ENCODE measurements around the gene CTNND1.

CTNND1 gene

DNA sequence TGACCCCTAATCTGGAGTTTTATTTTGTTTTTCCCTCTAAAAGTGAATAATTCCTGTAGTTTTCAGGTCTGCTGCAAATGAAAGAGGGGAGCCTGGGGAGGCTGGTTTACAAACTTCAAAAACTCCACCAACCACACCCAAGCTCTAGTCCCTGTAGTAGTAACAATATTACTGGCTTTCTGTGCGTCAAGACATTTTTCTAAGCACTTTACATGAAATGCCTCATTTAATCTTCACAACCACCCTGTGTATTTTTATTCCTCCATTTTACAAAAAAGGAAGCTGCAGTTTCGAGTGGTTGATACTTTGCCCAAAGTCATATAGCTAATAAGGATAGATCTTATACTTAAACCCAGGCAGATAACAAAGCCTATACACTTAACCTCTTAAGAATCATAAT, 23.5 kb downstream of the CTNND1 start:
- no peak overlapping the region for H3K27ac ChIP-seq (ENCODE audit: extremely low read depth, low read depth, low read length)
- H3K36me3 ChIP-seq (ENCODE audit: control insufficient read depth in 2 of 2, insufficient read depth in 1 of 2, low read length in 2 of 2), result no peaks in the 10 kb centered on the region
- no peaks in the 10 kb centered on the region for H3K9me3 ChIP-seq (ENCODE audit: control insufficient read depth, insufficient read depth, low read depth, low read length)
- ChIA-PET POLR2A (no interaction called here), CTCF (interaction anchor here (0.6 to 1.7 kb wide), 2 partner anchors 16 to 18 kb away, joined by 3 to 6 read pairs; no protein-coding TSS in a partner anchor)
- TF ChIP-seq, protein P1, sequence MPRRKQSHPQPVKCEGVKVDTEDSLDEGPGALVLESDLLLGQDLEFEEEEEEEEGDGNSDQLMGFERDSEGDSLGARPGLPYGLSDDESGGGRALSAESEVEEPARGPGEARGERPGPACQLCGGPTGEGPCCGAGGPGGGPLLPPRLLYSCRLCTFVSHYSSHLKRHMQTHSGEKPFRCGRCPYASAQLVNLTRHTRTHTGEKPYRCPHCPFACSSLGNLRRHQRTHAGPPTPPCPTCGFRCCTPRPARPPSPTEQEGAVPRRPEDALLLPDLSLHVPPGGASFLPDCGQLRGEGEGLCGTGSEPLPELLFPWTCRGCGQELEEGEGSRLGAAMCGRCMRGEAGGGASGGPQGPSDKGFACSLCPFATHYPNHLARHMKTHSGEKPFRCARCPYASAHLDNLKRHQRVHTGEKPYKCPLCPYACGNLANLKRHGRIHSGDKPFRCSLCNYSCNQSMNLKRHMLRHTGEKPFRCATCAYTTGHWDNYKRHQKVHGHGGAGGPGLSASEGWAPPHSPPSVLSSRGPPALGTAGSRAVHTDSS (tag by site-specific recombination; IDR thresholded peaks at IDR 0.05), result no peak
- TF ChIP-seq ZNF114 (tag by site-specific recombination; IDR thresholded peaks at IDR 0.05), result no peak
- no peaks in the 10 kb centered on the region; the same call in 1 of the 2 replicates for H3K4me1 ChIP-seq (ENCODE audit: control insufficient read depth, insufficient read depth, low read length)
- no peak overlapping the region for H3K4me3 ChIP-seq (ENCODE audit: low read depth, low read length)

DNA sequence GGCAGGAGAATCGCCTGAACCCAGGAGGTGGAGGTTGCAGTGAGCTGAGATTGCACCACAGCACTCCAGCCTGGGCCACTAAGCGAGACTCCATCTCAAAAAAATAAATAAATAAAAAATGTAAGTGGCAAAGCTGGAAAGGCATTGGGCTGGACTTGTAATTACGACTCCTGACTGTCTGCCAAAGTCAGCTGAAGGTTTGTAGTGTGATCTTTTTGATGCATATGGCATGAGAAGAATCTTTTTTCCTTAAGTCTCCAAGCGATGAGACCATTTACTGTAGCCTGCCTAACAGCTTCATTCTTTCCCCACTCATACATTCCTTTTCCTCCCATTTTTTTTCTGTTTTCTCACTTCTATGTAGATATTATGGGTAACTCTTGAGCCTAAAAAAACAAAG, 24.8 kb downstream of the CTNND1 start:
- TF ChIP-seq ZNF660 (tag by site-specific recombination; IDR thresholded peaks at IDR 0.05) (no peak), ZNF221 (tag by site-specific recombination; IDR thresholded peaks at IDR 0.05; ENCODE audit: borderline replicate concordance) (no peak), ZNF791 (tag by site-specific recombination; IDR thresholded peaks at IDR 0.05) (no peak), GLIS1 (tag by site-specific recombination; IDR thresholded peaks at IDR 0.05) (no peak), ZNF629 (tag by site-specific recombination; IDR thresholded peaks at IDR 0.05) (no peak), ZBTB20 (tag by site-specific recombination; IDR thresholded peaks at IDR 0.05) (no peak), ZNF274 (IDR thresholded peaks at IDR 0.05; ENCODE audit: low read length) (no peak), ZNF274 (tag by site-specific recombination; IDR thresholded peaks at IDR 0.05; ENCODE audit: borderline replicate concordance) (no peak), ZNF510 (tag by site-specific recombination; IDR thresholded peaks at IDR 0.05; ENCODE audit: insufficient replicate concordance) (no peak), ZNF133 (tag by site-specific recombination; IDR thresholded peaks at IDR 0.05) (no peak), ZNF654 (tag by site-specific recombination; IDR thresholded peaks at IDR 0.05; ENCODE audit: low read depth) (no peak), ZNF701 (tag by site-specific recombination; IDR thresholded peaks at IDR 0.05) (no peak)
- TF ChIP-seq, protein P2, sequence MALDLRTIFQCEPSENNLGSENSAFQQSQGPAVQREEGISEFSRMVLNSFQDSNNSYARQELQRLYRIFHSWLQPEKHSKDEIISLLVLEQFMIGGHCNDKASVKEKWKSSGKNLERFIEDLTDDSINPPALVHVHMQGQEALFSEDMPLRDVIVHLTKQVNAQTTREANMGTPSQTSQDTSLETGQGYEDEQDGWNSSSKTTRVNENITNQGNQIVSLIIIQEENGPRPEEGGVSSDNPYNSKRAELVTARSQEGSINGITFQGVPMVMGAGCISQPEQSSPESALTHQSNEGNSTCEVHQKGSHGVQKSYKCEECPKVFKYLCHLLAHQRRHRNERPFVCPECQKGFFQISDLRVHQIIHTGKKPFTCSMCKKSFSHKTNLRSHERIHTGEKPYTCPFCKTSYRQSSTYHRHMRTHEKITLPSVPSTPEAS (tag by site-specific recombination; IDR thresholded peaks at IDR 0.05), result no peak
- TF ChIP-seq, protein P3, sequence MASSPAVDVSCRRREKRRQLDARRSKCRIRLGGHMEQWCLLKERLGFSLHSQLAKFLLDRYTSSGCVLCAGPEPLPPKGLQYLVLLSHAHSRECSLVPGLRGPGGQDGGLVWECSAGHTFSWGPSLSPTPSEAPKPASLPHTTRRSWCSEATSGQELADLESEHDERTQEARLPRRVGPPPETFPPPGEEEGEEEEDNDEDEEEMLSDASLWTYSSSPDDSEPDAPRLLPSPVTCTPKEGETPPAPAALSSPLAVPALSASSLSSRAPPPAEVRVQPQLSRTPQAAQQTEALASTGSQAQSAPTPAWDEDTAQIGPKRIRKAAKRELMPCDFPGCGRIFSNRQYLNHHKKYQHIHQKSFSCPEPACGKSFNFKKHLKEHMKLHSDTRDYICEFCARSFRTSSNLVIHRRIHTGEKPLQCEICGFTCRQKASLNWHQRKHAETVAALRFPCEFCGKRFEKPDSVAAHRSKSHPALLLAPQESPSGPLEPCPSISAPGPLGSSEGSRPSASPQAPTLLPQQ (tag by site-specific recombination; IDR thresholded peaks at IDR 0.05), result no peak
- TF ChIP-seq, protein P1 (tag by site-specific recombination; IDR thresholded peaks at IDR 0.05), result no peak
- TF ChIP-seq, protein P4, sequence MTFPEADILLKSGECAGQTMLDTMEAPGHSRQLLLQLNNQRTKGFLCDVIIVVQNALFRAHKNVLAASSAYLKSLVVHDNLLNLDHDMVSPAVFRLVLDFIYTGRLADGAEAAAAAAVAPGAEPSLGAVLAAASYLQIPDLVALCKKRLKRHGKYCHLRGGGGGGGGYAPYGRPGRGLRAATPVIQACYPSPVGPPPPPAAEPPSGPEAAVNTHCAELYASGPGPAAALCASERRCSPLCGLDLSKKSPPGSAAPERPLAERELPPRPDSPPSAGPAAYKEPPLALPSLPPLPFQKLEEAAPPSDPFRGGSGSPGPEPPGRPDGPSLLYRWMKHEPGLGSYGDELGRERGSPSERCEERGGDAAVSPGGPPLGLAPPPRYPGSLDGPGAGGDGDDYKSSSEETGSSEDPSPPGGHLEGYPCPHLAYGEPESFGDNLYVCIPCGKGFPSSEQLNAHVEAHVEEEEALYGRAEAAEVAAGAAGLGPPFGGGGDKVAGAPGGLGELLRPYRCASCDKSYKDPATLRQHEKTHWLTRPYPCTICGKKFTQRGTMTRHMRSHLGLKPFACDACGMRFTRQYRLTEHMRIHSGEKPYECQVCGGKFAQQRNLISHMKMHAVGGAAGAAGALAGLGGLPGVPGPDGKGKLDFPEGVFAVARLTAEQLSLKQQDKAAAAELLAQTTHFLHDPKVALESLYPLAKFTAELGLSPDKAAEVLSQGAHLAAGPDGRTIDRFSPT (tag by site-specific recombination; IDR thresholded peaks at IDR 0.05), result no peak
- TF ChIP-seq, protein P5, sequence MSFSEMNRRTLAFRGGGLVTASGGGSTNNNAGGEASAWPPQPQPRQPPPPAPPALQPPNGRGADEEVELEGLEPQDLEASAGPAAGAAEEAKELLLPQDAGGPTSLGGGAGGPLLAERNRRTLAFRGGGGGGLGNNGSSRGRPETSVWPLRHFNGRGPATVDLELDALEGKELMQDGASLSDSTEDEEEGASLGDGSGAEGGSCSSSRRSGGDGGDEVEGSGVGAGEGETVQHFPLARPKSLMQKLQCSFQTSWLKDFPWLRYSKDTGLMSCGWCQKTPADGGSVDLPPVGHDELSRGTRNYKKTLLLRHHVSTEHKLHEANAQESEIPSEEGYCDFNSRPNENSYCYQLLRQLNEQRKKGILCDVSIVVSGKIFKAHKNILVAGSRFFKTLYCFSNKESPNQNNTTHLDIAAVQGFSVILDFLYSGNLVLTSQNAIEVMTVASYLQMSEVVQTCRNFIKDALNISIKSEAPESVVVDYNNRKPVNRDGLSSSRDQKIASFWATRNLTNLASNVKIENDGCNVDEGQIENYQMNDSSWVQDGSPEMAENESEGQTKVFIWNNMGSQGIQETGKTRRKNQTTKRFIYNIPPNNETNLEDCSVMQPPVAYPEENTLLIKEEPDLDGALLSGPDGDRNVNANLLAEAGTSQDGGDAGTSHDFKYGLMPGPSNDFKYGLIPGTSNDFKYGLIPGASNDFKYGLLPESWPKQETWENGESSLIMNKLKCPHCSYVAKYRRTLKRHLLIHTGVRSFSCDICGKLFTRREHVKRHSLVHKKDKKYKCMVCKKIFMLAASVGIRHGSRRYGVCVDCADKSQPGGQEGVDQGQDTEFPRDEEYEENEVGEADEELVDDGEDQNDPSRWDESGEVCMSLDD (tag by site-specific recombination; IDR thresholded peaks at IDR 0.05), result no peak
- TF ChIP-seq, protein P6, sequence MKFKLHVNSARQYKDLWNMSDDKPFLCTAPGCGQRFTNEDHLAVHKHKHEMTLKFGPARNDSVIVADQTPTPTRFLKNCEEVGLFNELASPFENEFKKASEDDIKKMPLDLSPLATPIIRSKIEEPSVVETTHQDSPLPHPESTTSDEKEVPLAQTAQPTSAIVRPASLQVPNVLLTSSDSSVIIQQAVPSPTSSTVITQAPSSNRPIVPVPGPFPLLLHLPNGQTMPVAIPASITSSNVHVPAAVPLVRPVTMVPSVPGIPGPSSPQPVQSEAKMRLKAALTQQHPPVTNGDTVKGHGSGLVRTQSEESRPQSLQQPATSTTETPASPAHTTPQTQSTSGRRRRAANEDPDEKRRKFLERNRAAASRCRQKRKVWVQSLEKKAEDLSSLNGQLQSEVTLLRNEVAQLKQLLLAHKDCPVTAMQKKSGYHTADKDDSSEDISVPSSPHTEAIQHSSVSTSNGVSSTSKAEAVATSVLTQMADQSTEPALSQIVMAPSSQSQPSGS (tag by site-specific recombination; IDR thresholded peaks at IDR 0.05; ENCODE audit: low read depth), result no peak
- CTCF ChIA-PET, result interaction anchor here (0.5 to 1.9 kb wide), 3 partner anchors 14 to 34 kb away, joined by 3 to 8 read pairs (median 5); no protein-coding TSS in a partner anchor
- Histone ChIP-seq H3K4me3 (ENCODE audit: low read depth, low read length) (no peak overlapping the region), H3K9me3 (ENCODE audit: control insufficient read depth, insufficient read depth, low read depth, low read length) (no peaks in the 10 kb centered on the region), H3K4me1 (ENCODE audit: control insufficient read depth, insufficient read depth, low read length) (no peaks in the 10 kb centered on the region; the same call in 1 of the 2 replicates), H3K36me3 (ENCODE audit: control insufficient read depth in 2 of 2, insufficient read depth in 1 of 2, low read length in 2 of 2) (peaks cover 0 to 5% of the 10 kb centered on the region in 2 experiments; a peak in 1 of 3 replicates), H3K27ac (ENCODE audit: extremely low read depth, low read depth, low read length) (no peak overlapping the region)
- POLR2A ChIA-PET, result interaction anchor here (0.5 to 0.8 kb wide), 2 partner anchors 45 to 170 kb away, joined by 3 to 5 read pairs; partner anchors contain the start of gene SELENOH
